ENCODE measurements around the gene MAP4K1. TPM values are rescaled to one million over a fixed set of nuclear protein-coding genes. Genes with fewer than 3 reads are reported as not detected.

Gene MAP4K1
- total and polyA plus RNA-seq, 2 of the 13 experiments (the other 11 are each of a cell fraction or from before 2014, with no cell fraction given): 0.24 to 0.89 TPM

- TF ChIP-seq ZNF331 (CRISPR knock-in tag; IDR thresholded peaks at IDR 0.05) (peak; percentile 79; the same call in 1 of the 2 replicates), CERS6 (CRISPR knock-in tag; IDR thresholded peaks at IDR 0.05) (no peak), DNMT3B (CRISPR knock-in tag; conservative IDR thresholded peaks at IDR 0.05) (0 out of 2 replicates have a peak, but pooled peaks have one; percentile 68), ZBTB2 (CRISPR knock-in tag; IDR thresholded peaks at IDR 0.05; ENCODE audit: low read depth) (no peak), ZBTB3 (CRISPR knock-in tag; IDR thresholded peaks at IDR 0.05; ENCODE audit: borderline replicate concordance, low read depth) (no peak), ATF7-NPFF (CRISPR knock-in tag; IDR thresholded peaks at IDR 0.05; ENCODE audit: low read depth) (no peak), E2F5 (CRISPR knock-in tag; conservative IDR thresholded peaks at IDR 0.05) (no peak), IRF1 (CRISPR knock-in tag; IDR thresholded peaks at IDR 0.05; ENCODE audit: low read depth) (no peak), CSRNP1 (CRISPR knock-in tag; IDR thresholded peaks at IDR 0.05) (no peak), HNRNPK (IDR thresholded peaks at IDR 0.05; ENCODE audit: low read depth, low read length, poor library complexity, severe bottlenecking) (no peak), TAF1 (CRISPR knock-in tag; IDR thresholded peaks at IDR 0.05) (no peak), ZNF431 (CRISPR knock-in tag; IDR thresholded peaks at IDR 0.05; ENCODE audit: borderline replicate concordance, low read depth) (no peak), ZNF232 (CRISPR knock-in tag; IDR thresholded peaks at IDR 0.05; ENCODE audit: borderline replicate concordance) (no peak), ZNF564 (CRISPR knock-in tag; IDR thresholded peaks at IDR 0.05) (no peak), MYC (CRISPR knock-in tag; IDR thresholded peaks at IDR 0.05; ENCODE audit: borderline replicate concordance) (no peak), TRIM24 (CRISPR knock-in tag; IDR thresholded peaks at IDR 0.05) (no peak), MIER2 (CRISPR knock-in tag; IDR thresholded peaks at IDR 0.05) (no peak), NFKBIZ (CRISPR knock-in tag; IDR thresholded peaks at IDR 0.05) (0 out of 2 replicates have a peak, but pooled peaks have one; percentile 22), SMAD3 (CRISPR knock-in tag; IDR thresholded peaks at IDR 0.05) (0 out of 2 replicates have a peak, but pooled peaks have one; percentile 68), RXRB (CRISPR knock-in tag; IDR thresholded peaks at IDR 0.05; ENCODE audit: borderline replicate concordance) (peak; percentile 78), U2AF1 (optimal IDR thresholded peaks at IDR 0.05; ENCODE audit: low read depth, low read length) (no peak), ZFP1 (CRISPR knock-in tag; IDR thresholded peaks at IDR 0.05) (0 out of 2 replicates have a peak, but pooled peaks have one; percentile 25), MLLT10 (CRISPR knock-in tag; IDR thresholded peaks at IDR 0.05) (no peak)
Measured at GRCh38 chr19:38658462-38659306, 40.9 kb upstream of the MAP4K1 start (continued).

All from HepG2 (cell line).